H9 (cell line): Measurements from ENCODE around the gene LRP10. TPM values are rescaled to one million over a fixed set of nuclear protein-coding genes. Genes with fewer than 3 reads are reported as not detected.
A peak's percentile ranks its signal among the peaks of the same experiment; 100 is the strongest.

Experiments
- DNase-seq: peaks from one replicate; pipeline ENCODE4 v3.0.0-alpha.2; 2017
- H2AFZ ChIP-seq: one replicate; pipeline ENCODE4 v1.6.1; 2013; ENCODE audit warnings: mild to moderate bottlenecking, low read length, control low read depth, moderate library complexity
- H2AK5ac ChIP-seq: 2 replicates; pipeline ENCODE4 v1.6.1; 2013; ENCODE audit warnings: low read length, control low read depth, mixed read lengths; ENCODE audit not compliant: insufficient read length
- H2BK120ac ChIP-seq: one replicate; pipeline ENCODE4 v1.6.1; 2013; ENCODE audit warnings: low read depth, mild to moderate bottlenecking, low read length, control low read depth, inconsistent platforms; ENCODE audit not compliant: poor library complexity, severe bottlenecking
- H2BK12ac ChIP-seq: 2 replicates; pipeline ENCODE4 v1.6.1; 2013; ENCODE audit warnings: low read length, control low read depth, mixed read lengths, low read depth; ENCODE audit not compliant: insufficient read length
- H2BK15ac ChIP-seq: 2 replicates; pipeline ENCODE4 v1.6.1; 2013; ENCODE audit warnings: low read depth, low read length, control low read depth
- H2BK20ac ChIP-seq: one replicate; pipeline ENCODE4 v1.6.1; 2013; ENCODE audit warnings: low read depth, mild to moderate bottlenecking, low read length, control low read depth, inconsistent platforms; ENCODE audit not compliant: poor library complexity, severe bottlenecking
- H2BK5ac ChIP-seq: 2 replicates; pipeline ENCODE4 v1.6.1; 2013; ENCODE audit warnings: low read length, control low read depth, mixed read lengths; ENCODE audit not compliant: insufficient read length
- H3K14ac ChIP-seq: 2 replicates; pipeline ENCODE4 v1.6.1; 2013; ENCODE audit warnings: low read length, control low read depth; ENCODE audit not compliant: insufficient read depth
- H3K18ac ChIP-seq: 2 replicates; pipeline ENCODE4 v1.6.1; 2013; ENCODE audit warnings: low read depth, mild to moderate bottlenecking, mixed read lengths, low read length, control low read depth; ENCODE audit not compliant: insufficient read length
- H3K23ac ChIP-seq: 2 replicates; pipeline ENCODE4 v1.6.1; 2013; ENCODE audit warnings: low read length, control low read depth, mixed read lengths, low read depth; ENCODE audit not compliant: insufficient read length
- H3K23me2 ChIP-seq: 2 replicates; pipeline ENCODE4 v1.6.1; 2013; ENCODE audit warnings: low read depth, mild to moderate bottlenecking, mixed read lengths, low read length, control low read depth; ENCODE audit not compliant: insufficient read length, poor library complexity, severe bottlenecking
- H3K27ac ChIP-seq: 2 replicates; pipeline ENCODE4 v1.5.1; 2013; ENCODE audit warnings: low read length, control low read depth, mixed read lengths, low read depth; ENCODE audit not compliant: insufficient read length
- H3K27me3 ChIP-seq: 2 replicates; pipeline ENCODE4 v1.6.1; 2013; ENCODE audit warnings: low read length, control low read depth, inconsistent platforms; ENCODE audit not compliant: insufficient read depth
- H3K4ac ChIP-seq: 2 replicates; pipeline ENCODE4 v1.6.1; 2013; ENCODE audit warnings: low read depth, mild to moderate bottlenecking, control low read depth, inconsistent platforms, low read length, moderate library complexity
- H3K4me1 ChIP-seq: 2 replicates; pipeline ENCODE4 v1.6.1; 2013; ENCODE audit warnings: low read length, control low read depth, inconsistent platforms; ENCODE audit not compliant: insufficient read depth
- H3K4me2 ChIP-seq: 2 replicates; pipeline ENCODE4 v1.6.1; 2013; ENCODE audit warnings: low read length, control low read depth, mixed read lengths; ENCODE audit not compliant: insufficient read length, insufficient read depth
- H3K56ac ChIP-seq: 2 replicates; pipeline ENCODE4 v1.6.1; 2013; ENCODE audit warnings: low read depth, mild to moderate bottlenecking, mixed read lengths, low read length, control low read depth; ENCODE audit not compliant: insufficient read length
- H3K79me1 ChIP-seq: 2 replicates; pipeline ENCODE4 v1.6.1; 2013; ENCODE audit warnings: low read depth, mild to moderate bottlenecking, moderate library complexity, low read length, control low read depth, inconsistent platforms; ENCODE audit not compliant: insufficient read depth, poor library complexity, severe bottlenecking
- H3K79me2 ChIP-seq: 2 replicates; pipeline ENCODE4 v1.6.1; 2013; ENCODE audit warnings: low read length, control low read depth, inconsistent platforms; ENCODE audit not compliant: insufficient read depth
- H3K9ac ChIP-seq: 2 replicates; pipeline ENCODE4 v1.6.1; 2013; ENCODE audit warnings: low read length, control low read depth, mixed read lengths; ENCODE audit not compliant: insufficient read length; ENCODE audit errors: extremely low read depth
- H3K9me3 ChIP-seq: one replicate; pipeline ENCODE4 v1.6.1; 2013; ENCODE audit warnings: low read depth, low read length, inconsistent platforms; ENCODE audit not compliant: control insufficient read depth
- H3T11ph ChIP-seq: one replicate; pipeline ENCODE4 v1.6.1; 2013; ENCODE audit warnings: mild to moderate bottlenecking, low read length, control low read depth, inconsistent platforms
- H4K20me1 ChIP-seq: one replicate; pipeline ENCODE4 v1.6.1; 2013; ENCODE audit not compliant: control insufficient read depth, insufficient read length, insufficient read depth
- H4K5ac ChIP-seq: 2 replicates; pipeline ENCODE4 v1.6.1; 2013; ENCODE audit warnings: low read depth, mild to moderate bottlenecking, mixed read lengths, low read length, control low read depth; ENCODE audit not compliant: insufficient read length
- H4K8ac ChIP-seq: replicated peaks from 2 replicates; pipeline ENCODE4 v1.6.1; 2013; ENCODE audit warnings: low read length, control low read depth, mixed read lengths, low read depth; ENCODE audit not compliant: insufficient read length
- H4K91ac ChIP-seq: 2 replicates; pipeline ENCODE4 v1.6.1; 2013; ENCODE audit warnings: low read depth, mild to moderate bottlenecking, moderate library complexity, mixed read lengths, low read length, control low read depth; ENCODE audit not compliant: insufficient read length
- H3K27ac Mint-ChIP-seq, 3 experiments: 2 replicates in 2 of 3; 3 replicates in 1 of 3; pipeline ENCODE4 v1.8.0; 2020 to 2021; ENCODE audit warnings: mixed read lengths in 3 of 3, mild to moderate bottlenecking in 1 of 3, moderate library complexity in 1 of 3
- H3K27me3 Mint-ChIP-seq: 2 replicates; pipeline ENCODE4 v1.8.0; 2021; ENCODE audit warnings: low read depth, mild to moderate bottlenecking, moderate library complexity, mixed read lengths
- H3K36me3 Mint-ChIP-seq, 3 experiments: 2 replicates in 2 of 3; 3 replicates in 1 of 3; pipeline ENCODE4 v1.8.0; 2020 to 2021; ENCODE audit warnings: low read depth in 3 of 3, mixed read lengths in 3 of 3; ENCODE audit not compliant: insufficient read depth in 1 of 3
- H3K4me1 Mint-ChIP-seq, 2 experiments: 2 replicates each; pipeline ENCODE4 v1.8.0; 2020; ENCODE audit warnings: mixed read lengths in 2 of 2
- H3K4me3 Mint-ChIP-seq, 2 experiments: 2 replicates in 1 of 2; 3 replicates in 1 of 2; pipeline ENCODE4 v1.8.0; 2020 to 2021; ENCODE audit warnings: mild to moderate bottlenecking in 2 of 2, mixed read lengths in 2 of 2, moderate library complexity in 1 of 2
- H3K9me3 Mint-ChIP-seq, 2 experiments: 2 replicates in 1 of 2; 3 replicates in 1 of 2; pipeline ENCODE4 v1.8.0; 2020; ENCODE audit warnings: mild to moderate bottlenecking in 2 of 2, mixed read lengths in 2 of 2, moderate library complexity in 1 of 2
- CTCF ChIP-seq: fragments of 200-600 bp; sonication (generic); conservative IDR thresholded peaks from 3 replicates; pipeline ENCODE4 v1.8.0; 2021; ENCODE audit warnings: antibody characterized with exemption, mild to moderate bottlenecking
- WGBS: extraction: QIAGEN DNeasy Blood & Tissue Kit; methylation state at CpG from one replicate; pipeline ENCODE4 v1.1.7; 2013; ENCODE audit warnings: missing lambda C conversion rate, low lambda C conversion rate, mixed read lengths; ENCODE audit not compliant: insufficient read length; ENCODE audit errors: extremely low coverage; 5-methylcytosine and 5-hydroxymethylcytosine counted together
- total RNA-seq: library from RNA; stranded (reverse); gene quantifications from 2 replicates; pipeline ENCODE4 v1.2.1, GENCODE V29; 2021

Gene LRP10
- total RNA-seq, 1 experiment from 2014 or later: 13.3 TPM

GRCh38 chr14:22839159-22839779 lies 32.3 kb upstream of the LRP10 start:
- Mint-ChIP-seq H3K4me1 (peaks cover 34 to 37% of the 10 kb centered on the region in 2 experiments), H3K9me3 (no peaks in the 10 kb centered on the region), H3K4me3 (peak overlapping the region; percentile 27 to 99; a peak in 2 of 5 replicates), H3K27ac (peak overlapping the region; percentile 26 to 57 (median 49); a peak in 4 of 7 replicates), H3K36me3 (peaks cover 14 to 45% (median 33%) of the 10 kb centered on the region in 3 experiments; a peak in 6 of 7 replicates), H3K27me3 (no peaks in the 10 kb centered on the region)
- Histone ChIP-seq H3K14ac (no peak overlapping the region), H2BK20ac (no peak overlapping the region), H3K27me3 (no peaks in the 10 kb centered on the region), H4K20me1 (no peaks in the 10 kb centered on the region), H2AFZ (no peak overlapping the region), H3K23ac (no peak overlapping the region), H3K79me1 (no peaks in the 10 kb centered on the region), H3K4me2 (no peak overlapping the region), H3K9ac (no peak overlapping the region), H4K91ac (no peak overlapping the region), H2BK12ac (no peak overlapping the region), H3K23me2 (peaks cover 14% of the 10 kb centered on the region), H3K18ac (no peak overlapping the region), H2AK5ac (no peak overlapping the region), H3T11ph (no peak overlapping the region), H3K27ac (no peak overlapping the region), H2BK120ac (no peak overlapping the region), H4K5ac (no peak overlapping the region), H3K56ac (no peak overlapping the region), H3K4ac (no peak overlapping the region), H3K4me1 (peaks cover 9% of the 10 kb centered on the region; the same call in 1 of the 2 replicates), H3K79me2 (no peaks in the 10 kb centered on the region; the same call in 1 of the 2 replicates), H2BK5ac (no peak overlapping the region), H3K9me3 (no peaks in the 10 kb centered on the region), H2BK15ac (no peak overlapping the region), H4K8ac (no peak overlapping the region)
- no CpG with 5 or more reads among the region's 6 CpGs for WGBS
- DNase-seq: no peak
- no peak for TF ChIP-seq CTCF
